ENCODE results near the gene ATP8A2. TPM values are rescaled to one million over a fixed set of nuclear protein-coding genes. Genes with fewer than 3 reads are reported as not detected.

The ATP8A2 gene
- total and polyA plus RNA-seq, 3 donors from 2014 or later = 14.2 to 38.3 (median 16.5) TPM

DNA sequence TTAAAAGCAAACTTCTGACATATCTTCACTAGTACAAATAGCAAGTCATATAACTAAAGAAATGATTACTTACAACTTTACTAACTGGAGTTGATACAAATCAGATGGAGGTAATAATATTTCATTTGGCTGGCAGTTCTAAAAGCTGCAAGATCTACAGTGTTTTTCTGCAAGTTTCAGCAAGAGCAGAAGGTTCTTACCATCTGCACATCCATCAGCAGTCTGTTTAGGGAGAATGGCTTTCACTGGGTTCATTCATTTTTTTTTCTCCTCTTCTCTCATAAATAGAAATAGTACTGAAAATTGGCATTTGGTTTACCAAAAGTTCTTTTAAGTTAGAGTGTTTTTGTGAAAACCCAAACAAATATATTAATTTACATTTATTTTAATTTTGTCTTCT is 683.1 kb downstream of the ATP8A2 start:
- intact Hi-C loops (cut with DNase I; ENCODE audit: low total_unique reads) = loop anchor here (5.0 kb wide), 1 partner anchor 478 kb away; no protein-coding TSS in a partner anchor
- Histone ChIP-seq H3K27ac (no peak overlapping the region), H3K9me3 (no peaks in the 10 kb centered on the region), H3K27me3 (no peaks in the 10 kb centered on the region), H3K4me3 (no peak overlapping the region), H3K36me3 (ENCODE audit: low read depth, missing control alignments) (no peaks in the 10 kb centered on the region), H3K4me1 (no peaks in the 10 kb centered on the region)
- no peak for TF ChIP-seq POLR2A (IDR thresholded peaks at IDR 0.05)
- TF ChIP-seq, protein P1, sequence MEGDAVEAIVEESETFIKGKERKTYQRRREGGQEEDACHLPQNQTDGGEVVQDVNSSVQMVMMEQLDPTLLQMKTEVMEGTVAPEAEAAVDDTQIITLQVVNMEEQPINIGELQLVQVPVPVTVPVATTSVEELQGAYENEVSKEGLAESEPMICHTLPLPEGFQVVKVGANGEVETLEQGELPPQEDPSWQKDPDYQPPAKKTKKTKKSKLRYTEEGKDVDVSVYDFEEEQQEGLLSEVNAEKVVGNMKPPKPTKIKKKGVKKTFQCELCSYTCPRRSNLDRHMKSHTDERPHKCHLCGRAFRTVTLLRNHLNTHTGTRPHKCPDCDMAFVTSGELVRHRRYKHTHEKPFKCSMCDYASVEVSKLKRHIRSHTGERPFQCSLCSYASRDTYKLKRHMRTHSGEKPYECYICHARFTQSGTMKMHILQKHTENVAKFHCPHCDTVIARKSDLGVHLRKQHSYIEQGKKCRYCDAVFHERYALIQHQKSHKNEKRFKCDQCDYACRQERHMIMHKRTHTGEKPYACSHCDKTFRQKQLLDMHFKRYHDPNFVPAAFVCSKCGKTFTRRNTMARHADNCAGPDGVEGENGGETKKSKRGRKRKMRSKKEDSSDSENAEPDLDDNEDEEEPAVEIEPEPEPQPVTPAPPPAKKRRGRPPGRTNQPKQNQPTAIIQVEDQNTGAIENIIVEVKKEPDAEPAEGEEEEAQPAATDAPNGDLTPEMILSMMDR (IDR thresholded peaks at IDR 0.05) = no peak
- no peak for DNase-seq

DNA sequence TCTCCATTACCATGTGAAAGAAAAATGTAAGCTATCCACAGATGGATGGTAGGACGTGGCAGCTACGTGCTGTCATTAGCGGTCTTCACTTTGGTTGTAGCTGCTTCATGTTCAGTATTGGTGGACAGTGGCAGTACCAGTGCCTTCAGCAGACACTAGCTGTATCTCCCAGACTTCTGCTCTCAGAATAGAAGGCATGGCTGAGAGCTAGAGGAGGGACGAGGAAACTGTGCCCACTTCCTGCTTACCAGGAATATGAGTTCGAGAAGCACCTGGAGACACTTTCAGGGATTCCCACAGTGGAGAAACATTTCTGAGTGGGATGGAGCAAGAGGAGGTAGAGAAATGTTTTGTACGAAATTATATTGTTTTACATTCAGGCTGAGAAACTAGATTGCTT is 686.9 kb downstream of the ATP8A2 start:
- intact Hi-C loops (cut with DNase I; ENCODE audit: low total_unique reads) = no loop called here

DNA sequence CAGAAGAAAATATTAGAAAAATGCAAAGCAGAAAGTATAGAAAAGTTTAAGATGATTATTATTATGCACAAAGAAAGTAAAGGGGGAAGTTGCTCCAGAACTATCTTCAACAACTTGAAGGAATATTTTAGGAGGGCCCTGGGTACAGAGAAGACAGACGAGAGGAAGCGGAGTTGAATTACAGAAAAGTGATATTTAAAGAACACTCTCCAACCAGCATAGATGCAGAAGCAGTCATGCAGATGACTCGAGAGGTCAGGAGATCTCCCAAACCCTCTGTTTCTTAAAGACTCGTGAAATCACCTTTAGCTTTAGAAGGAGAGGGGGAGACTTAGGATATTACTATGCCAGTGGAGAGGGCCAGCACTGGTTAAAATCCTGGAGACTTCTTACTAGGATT is 688.6 kb downstream of the ATP8A2 start:
- intact Hi-C loops (cut with DNase I; ENCODE audit: low total_unique reads) = no loop called here
- no peak overlapping the region for H3K4me3 ChIP-seq
- H3K36me3 ChIP-seq (ENCODE audit: low read depth, missing control alignments) = no peaks in the 10 kb centered on the region
- no peak for DNase-seq
- WGBS, 2 donors = 91 to 95% methylated on average over 4 of the region's 4 CpGs
- no peaks in the 10 kb centered on the region for H3K27me3 ChIP-seq
- no peaks in the 10 kb centered on the region for H3K4me1 ChIP-seq
- TF ChIP-seq, protein P1 (IDR thresholded peaks at IDR 0.05) = no peak
- no peak for TF ChIP-seq POLR2A (IDR thresholded peaks at IDR 0.05)
- no peak overlapping the region for H3K27ac ChIP-seq
- no peaks in the 10 kb centered on the region for H3K9me3 ChIP-seq

More for the DNA sequence above, 686.9 kb downstream of the ATP8A2 start:
- Histone ChIP-seq H3K4me1 (no peaks in the 10 kb centered on the region), H3K27me3 (no peaks in the 10 kb centered on the region), H3K36me3 (ENCODE audit: low read depth, missing control alignments) (no peaks in the 10 kb centered on the region), H3K4me3 (no peak overlapping the region), H3K9me3 (no peaks in the 10 kb centered on the region), H3K27ac (no peak overlapping the region)
- no peak for DNase-seq
- TF ChIP-seq, protein P1 (IDR thresholded peaks at IDR 0.05) = no peak
- no peak for TF ChIP-seq POLR2A (IDR thresholded peaks at IDR 0.05)
- 85 to 87% methylated on average over 6 of the region's 6 CpGs for WGBS, 2 donors

DNA sequence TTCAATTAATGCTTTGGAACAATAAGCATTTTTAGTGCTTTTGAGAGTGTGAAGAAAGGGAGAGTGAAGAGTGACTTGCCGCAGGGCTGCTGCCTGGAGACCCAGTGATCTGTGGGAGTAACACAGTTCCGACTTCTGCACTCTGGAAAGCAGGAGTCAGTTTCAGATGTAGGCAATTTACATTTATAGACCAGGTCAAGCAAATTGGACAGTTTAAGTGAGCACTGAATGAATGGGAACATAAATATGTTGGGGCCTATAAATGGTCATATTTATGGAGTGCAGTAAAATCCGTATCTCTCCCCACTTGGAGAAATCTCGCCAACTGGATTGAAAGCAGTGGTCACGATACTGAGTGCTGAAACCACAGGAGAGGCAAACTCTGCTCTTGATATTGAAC is 689.5 kb downstream of the ATP8A2 start:
- WGBS, 2 donors = 82 to 92% methylated on average over 5 of the region's 5 CpGs
- H3K9me3 ChIP-seq = no peaks in the 10 kb centered on the region
- intact Hi-C loops (cut with DNase I; ENCODE audit: low total_unique reads) = no loop called here
- H3K27ac ChIP-seq = no peak overlapping the region
- no peaks in the 10 kb centered on the region for H3K4me1 ChIP-seq
- no peaks in the 10 kb centered on the region for H3K36me3 ChIP-seq (ENCODE audit: low read depth, missing control alignments)
- TF ChIP-seq, protein P1 (IDR thresholded peaks at IDR 0.05) = no peak
- no peak for TF ChIP-seq POLR2A (IDR thresholded peaks at IDR 0.05)
- H3K27me3 ChIP-seq = no peaks in the 10 kb centered on the region
- no peak for DNase-seq
- no peak overlapping the region for H3K4me3 ChIP-seq

DNA sequence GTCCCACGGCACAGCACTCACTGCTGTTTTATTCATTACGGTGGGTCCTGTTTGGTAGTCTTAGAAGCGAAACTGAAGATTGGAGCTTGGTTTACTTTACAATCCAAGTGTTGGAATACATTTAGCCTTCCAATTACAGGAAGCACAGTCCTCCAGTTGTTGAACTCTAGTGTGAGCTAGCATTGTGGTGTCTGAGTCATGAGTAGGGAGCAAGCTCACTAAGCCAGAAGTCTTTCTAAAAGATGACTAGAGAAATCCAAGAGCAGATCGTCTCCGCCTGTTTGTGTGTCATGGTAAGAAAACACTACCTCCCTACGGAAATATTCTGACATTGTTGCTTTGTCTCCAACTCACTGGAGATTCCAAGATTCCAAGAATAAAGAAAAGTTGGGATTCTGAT is 690.2 kb downstream of the ATP8A2 start:
- DNase-seq = no peak
- H3K27me3 ChIP-seq = no peaks in the 10 kb centered on the region
- no peaks in the 10 kb centered on the region for H3K9me3 ChIP-seq
- intact Hi-C loops (cut with DNase I; ENCODE audit: low total_unique reads) = no loop called here
- H3K4me3 ChIP-seq = no peak overlapping the region
- no peaks in the 10 kb centered on the region for H3K4me1 ChIP-seq
- TF ChIP-seq, protein P1 (IDR thresholded peaks at IDR 0.05) = no peak
- no peak for TF ChIP-seq POLR2A (IDR thresholded peaks at IDR 0.05)
- WGBS, 2 donors = 90 to 96% methylated on average over 6 of the region's 6 CpGs
- H3K36me3 ChIP-seq (ENCODE audit: low read depth, missing control alignments) = no peaks in the 10 kb centered on the region
- no peak overlapping the region for H3K27ac ChIP-seq

All from testis (tissue), 3 donors.